RPMI7951 (cell line): ENCODE data around the gene PCNX2. TPM values are rescaled to one million over a fixed set of nuclear protein-coding genes. Genes with fewer than 3 reads are reported as not detected.

Experiments used
- DNase-seq: peaks from one replicate; pipeline ENCODE4 v3.0.0-alpha.2; 2012; ENCODE audit warnings: low read depth
- total RNA-seq: library from RNA; depleted of rRNA; stranded (reverse); fragments of >200 nt; shearing (Covaris generic); gene quantifications from 2 replicates; pipeline ENCODE4 v1.2.3, GENCODE V29; 2014; rRNA removed

PCNX2 gene
- total RNA-seq, 1 experiment from 2014 or later = 6.0 TPM

GRCh38 chr1:232937741-232938375 lies 357.7 kb downstream of the PCNX2 start:
- DNase-seq = peak; percentile 21

- no peak for DNase-seq
These were observed 358.6 kb downstream of the PCNX2 start for GRCh38 chr1:232936941-232937340.

Other genes with a start within 250 kb of the PCNX2 start
- under 0.01 TPM in 1 of 2 replicates, not detected in the other for gene MAP3K21, start 32.0 kb upstream of the PCNX2 start, total RNA-seq